Measurements from ENCODE around the gene LEMD2.
A peak's percentile ranks its signal among the peaks of the same experiment; 100 is the strongest.

Gene LEMD2

GRCh38 chr6:33774774-33775173 is 14.2 kb downstream of the LEMD2 start:
- DNase-seq (ENCODE audit: low read depth in 3 of 3) = no peak

GRCh38 chr6:33772902-33773472 is 15.9 kb downstream of the LEMD2 start:
- no peak for DNase-seq (ENCODE audit: low read depth in 3 of 3)

GRCh38 chr6:33772082-33772830 is 16.7 kb downstream of the LEMD2 start:
- no peak for DNase-seq (ENCODE audit: low read depth in 3 of 3)

GRCh38 chr6:33771146-33772081 is 17.5 kb downstream of the LEMD2 start:
- peak; percentile 30 to 48 (median 33) for DNase-seq (ENCODE audit: low read depth in 3 of 3)

GRCh38 chr6:33770833-33771145 is 18.1 kb downstream of the LEMD2 start:
- no peak for DNase-seq (ENCODE audit: low read depth in 3 of 3)

- no peak for DNase-seq (ENCODE audit: low read depth in 3 of 3)
Observed at GRCh38 chr6:33770124-33770832, 18.7 kb downstream of the LEMD2 start.

- no peak for DNase-seq (ENCODE audit: low read depth in 3 of 3)
Observed at GRCh38 chr6:33769248-33769821, 19.6 kb downstream of the LEMD2 start.

- peak; percentile 36 to 57 (median 51) for DNase-seq (ENCODE audit: low read depth in 3 of 3)
Observed at GRCh38 chr6:33768644-33769120, 20.2 kb downstream of the LEMD2 start.

GRCh38 chr6:33766921-33767907 is 21.7 kb downstream of the LEMD2 start:
- DNase-seq (ENCODE audit: low read depth in 3 of 3) = no peak

- no peak for DNase-seq (ENCODE audit: low read depth in 3 of 3)
Observed at GRCh38 chr6:33765368-33765767, 23.6 kb downstream of the LEMD2 start.

GRCh38 chr6:33764036-33764435 is 24.9 kb downstream of the LEMD2 start:
- DNase-seq (ENCODE audit: low read depth in 3 of 3) = no peak

GRCh38 chr6:33763483-33763882 is 25.4 kb downstream of the LEMD2 start:
- no peak for DNase-seq (ENCODE audit: low read depth in 3 of 3)

GRCh38 chr6:33762713-33763112 is 26.2 kb downstream of the LEMD2 start:
- DNase-seq (ENCODE audit: low read depth in 3 of 3) = no peak

- DNase-seq (ENCODE audit: low read depth in 3 of 3) = peak in 1 of 3 experiments; percentile 28
Observed at GRCh38 chr6:33761922-33762629, 26.9 kb downstream of the LEMD2 start.

- DNase-seq (ENCODE audit: low read depth in 3 of 3) = no peak
Observed at GRCh38 chr6:33761581-33761921, 27.4 kb downstream of the LEMD2 start.

- DNase-seq (ENCODE audit: low read depth in 3 of 3) = no peak
Observed at GRCh38 chr6:33759887-33760629, 28.9 kb downstream of the LEMD2 start.

- no peak for DNase-seq (ENCODE audit: low read depth in 3 of 3)
Observed at GRCh38 chr6:33758815-33759216, 30.1 kb downstream of the LEMD2 start.

GRCh38 chr6:33757906-33758305 is 31.0 kb downstream of the LEMD2 start:
- no peak for DNase-seq (ENCODE audit: low read depth in 3 of 3)

GRCh38 chr6:33757113-33757512 is 31.8 kb downstream of the LEMD2 start:
- no peak for DNase-seq (ENCODE audit: low read depth in 3 of 3)

All from stimulated activated CD4-positive, alpha-beta T cell treated with anti-CD3 and anti-CD28 coated beads, TNF-alpha, amount 100 ng/mL, for 4 hours (primary cell).